Aorta (tissue), 5 donors: Measurements from ENCODE around the gene TYSND1. TPM values are rescaled to one million over a fixed set of nuclear protein-coding genes. Genes with fewer than 3 reads are reported as not detected.
"Not testable (repeated sequence)": the region's sequence is repeated elsewhere in the genome, so short reads cannot be mapped to it uniquely, and the experiment has no call there.

Experiments used
- ATAC-seq: fragments of 200-7000 bp; cut with Tn5 transposase; one replicate; pipeline ENCODE4 v1.9.1; 2022; ENCODE audit warnings: moderate library complexity; ENCODE audit not compliant: low FRiP score
- DNase-seq, 2 donors: peaks; one replicate each; pipeline ENCODE4 v3.0.0-alpha.2; 2020
- H3K27ac ChIP-seq, 2 donors: one replicate each; pipeline ENCODE4 v1.5.1; 2013; ENCODE audit warnings: low read length in 2 of 2, mild to moderate bottlenecking in 2 of 2, moderate library complexity in 2 of 2, control low read depth in 1 of 2, inconsistent platforms in 1 of 2, low read depth in 1 of 2
- H3K27me3 ChIP-seq, 2 donors: one replicate each; pipeline ENCODE4 v1.6.1; 2013; ENCODE audit warnings: control low read depth in 1 of 2, low read length in 1 of 2, mild to moderate bottlenecking in 1 of 2, moderate library complexity in 1 of 2; ENCODE audit not compliant: insufficient read depth in 2 of 2, control insufficient read depth in 1 of 2
- H3K36me3 ChIP-seq, 2 donors: one replicate each; pipeline ENCODE4 v1.6.1; 2013; ENCODE audit warnings: control low read depth in 1 of 2, low read length in 1 of 2, mild to moderate bottlenecking in 1 of 2; ENCODE audit not compliant: insufficient read depth in 2 of 2, control insufficient read depth in 1 of 2
- H3K4me1 ChIP-seq, 2 donors: one replicate each; pipeline ENCODE4 v1.6.1; 2013; ENCODE audit warnings: low read length in 2 of 2, control low read depth in 1 of 2, mild to moderate bottlenecking in 1 of 2, moderate library complexity in 1 of 2; ENCODE audit not compliant: insufficient read depth in 2 of 2, control insufficient read depth in 1 of 2
- H3K4me3 ChIP-seq, 2 donors: one replicate each; pipeline ENCODE4 v1.5.1; 2013; ENCODE audit warnings: low read length in 2 of 2, control low read depth in 1 of 2, mild to moderate bottlenecking in 1 of 2
- H3K9me3 ChIP-seq: one replicate; pipeline ENCODE4 v1.6.1; 2013; ENCODE audit warnings: mild to moderate bottlenecking, low read length; ENCODE audit not compliant: control insufficient read depth
- WGBS, 2 donors: extraction: QIAGEN DNeasy Blood & Tissue Kit; methylation state at CpG; one replicate each; pipeline ENCODE4 v1.1.7; 2013; 5-methylcytosine and 5-hydroxymethylcytosine counted together
- intact Hi-C, 2 donors: fragments of 100-400 bp; cut with DNase I; formaldehyde crosslinking; loops; one replicate each; pipeline versions ENCODE4 v1.14.2 to v1.15.0; 2022
- polyA plus RNA-seq, 2 donors: library from polyadenylated mRNA; stranded (reverse); fragments of 200-250 nt; gene quantifications; one replicate each; pipeline ENCODE4 v1.2.3, GENCODE V29; 2013
- total RNA-seq, 2 donors: library from RNA; stranded (reverse); fragmentation: NEBNext Ultra II Directional; extraction: Animal tissue kit (Norgen Biotek cat#: 25700); gene quantifications; one replicate each; pipeline ENCODE4 v1.2.1, GENCODE V29; 2021
- donor health status: healthy with polysubstance abuse.
- donor health status: Bipolar disorder and iron deficiency.
- donor health status: DM: no; HTN: no; CAD: no.
- donor health status: DM: no; HTN: no; CAD: no.
- donor health status: DM: yes; HTN: yes; CAD: no.

The TYSND1 gene
- total and polyA plus RNA-seq, 4 donors = 2.1 to 10.9 (median 7.6) TPM

GRCh38 chr10:70188768-70189167 lies 42.3 kb upstream of the TYSND1 start:
- Histone ChIP-seq H3K4me3 (no peak overlapping the region), H3K36me3 (no peaks in the 10 kb centered on the region), H3K4me1 (no peaks in the 10 kb centered on the region), H3K27ac (no peak overlapping the region), H3K9me3 (no peaks in the 10 kb centered on the region), H3K27me3 (no peaks in the 10 kb centered on the region)
- 85 to 88% methylated on average over 1 of the region's 1 CpG for WGBS, 2 donors
- ATAC-seq (no peak), DNase-seq (no peak)
- intact Hi-C loops = no loop called here

GRCh38 chr10:70186571-70186970 lies 40.1 kb upstream of the TYSND1 start:
- no peaks in the 10 kb centered on the region for H3K4me1 ChIP-seq
- H3K27me3 ChIP-seq = no peaks in the 10 kb centered on the region
- 79 to 80% methylated on average over 3 of the region's 3 CpGs for WGBS, 2 donors
- no peak overlapping the region for H3K4me3 ChIP-seq
- H3K27ac ChIP-seq = no peak overlapping the region
- DNase-seq (no peak), ATAC-seq (no peak)
- intact Hi-C loops = no loop called here
- no peaks in the 10 kb centered on the region for H3K9me3 ChIP-seq
- no peaks in the 10 kb centered on the region for H3K36me3 ChIP-seq

GRCh38 chr10:70186090-70186489 lies 39.6 kb upstream of the TYSND1 start:
- Histone ChIP-seq H3K4me1 (no peaks in the 10 kb centered on the region), H3K4me3 (no peak overlapping the region), H3K27ac (no peak overlapping the region), H3K27me3 (no peaks in the 10 kb centered on the region), H3K36me3 (no peaks in the 10 kb centered on the region), H3K9me3 (no peaks in the 10 kb centered on the region)
- WGBS, 2 donors = 87 to 92% methylated on average over 5 of the region's 5 CpGs
- ATAC-seq = no peak
- DNase-seq = no peak
- intact Hi-C loops = no loop called here

GRCh38 chr10:70183304-70183703 lies 36.8 kb upstream of the TYSND1 start:
- ATAC-seq (no peak), DNase-seq (no peak)
- intact Hi-C loops = no loop called here
- H3K27ac ChIP-seq = no peak overlapping the region
- no peak overlapping the region for H3K4me3 ChIP-seq
- H3K36me3 ChIP-seq = no peaks in the 10 kb centered on the region
- H3K9me3 ChIP-seq = no peaks in the 10 kb centered on the region
- WGBS, 2 donors = 75 to 81% methylated on average over 2 of the region's 2 CpGs
- H3K4me1 ChIP-seq = no peaks in the 10 kb centered on the region
- no peaks in the 10 kb centered on the region for H3K27me3 ChIP-seq

GRCh38 chr10:70179209-70179608 lies 32.7 kb upstream of the TYSND1 start:
- H3K4me1 ChIP-seq = not testable (repeated sequence)
- 96% methylated on average over 8 of the region's 8 CpGs for WGBS, 2 donors

GRCh38 chr10:70178139-70178725 lies 31.7 kb upstream of the TYSND1 start:
- intact Hi-C loops = no loop called here
- Histone ChIP-seq H3K27me3 (no peaks in the 10 kb centered on the region), H3K4me3 (no peak overlapping the region), H3K4me1 (no peaks in the 10 kb centered on the region), H3K9me3 (no peaks in the 10 kb centered on the region), H3K27ac (no peak overlapping the region), H3K36me3 (no peaks in the 10 kb centered on the region)
- ATAC-seq (no peak), DNase-seq (no peak)
- WGBS, 2 donors = 41 to 54% methylated on average over 4 of the region's 4 CpGs

More at GRCh38 chr10:70179209-70179608, 32.7 kb upstream of the TYSND1 start:
- H3K27me3 ChIP-seq, H3K36me3 ChIP-seq, H3K4me3 ChIP-seq, H3K27ac ChIP-seq, DNase-seq, ATAC-seq, intact Hi-C loops, H3K9me3 ChIP-seq: not testable (repeated sequence)

GRCh38 chr10:70176441-70176840 lies 29.9 kb upstream of the TYSND1 start:
- ATAC-seq = no peak
- WGBS, 2 donors = 78% methylated on average over 6 of the region's 6 CpGs

GRCh38 chr10:70175516-70175915 lies 29.0 kb upstream of the TYSND1 start:
- Histone ChIP-seq H3K27me3 (peaks cover 0 to 1% of the 10 kb centered on the region in 2 donors), H3K4me3 (no peak overlapping the region), H3K27ac (no peak overlapping the region), H3K36me3 (no peaks in the 10 kb centered on the region), H3K4me1 (no peaks in the 10 kb centered on the region), H3K9me3 (no peaks in the 10 kb centered on the region)
- 82 to 87% methylated on average over 3 of the region's 3 CpGs for WGBS, 2 donors
- ATAC-seq (no peak), DNase-seq (no peak)
- intact Hi-C loops = no loop called here

More at GRCh38 chr10:70176441-70176840, 29.9 kb upstream of the TYSND1 start:
- H3K27me3 ChIP-seq = no peaks in the 10 kb centered on the region
- no peak overlapping the region for H3K27ac ChIP-seq
- intact Hi-C loops = no loop called here
- H3K36me3 ChIP-seq = no peaks in the 10 kb centered on the region
- no peaks in the 10 kb centered on the region for H3K9me3 ChIP-seq
- H3K4me1 ChIP-seq = no peaks in the 10 kb centered on the region
- H3K4me3 ChIP-seq = no peak overlapping the region
- DNase-seq = no peak

GRCh38 chr10:70174058-70174741 lies 27.7 kb upstream of the TYSND1 start:
- 48 to 56% methylated on average over 4 of the region's 4 CpGs for WGBS, 2 donors
- Histone ChIP-seq H3K36me3 (no peaks in the 10 kb centered on the region), H3K27ac (no peak overlapping the region), H3K9me3 (no peaks in the 10 kb centered on the region), H3K4me1 (no peaks in the 10 kb centered on the region), H3K4me3 (no peak overlapping the region), H3K27me3 (peaks cover 0 to 1% of the 10 kb centered on the region in 2 donors)
- DNase-seq (no peak), ATAC-seq (no peak)
- intact Hi-C loops = no loop called here
